Calu3 (cell line): ENCODE results near the gene CACNA1C. TPM values are rescaled to one million over a fixed set of nuclear protein-coding genes. Genes with fewer than 3 reads are reported as not detected.

Experiments
- BruUV-seq: library from RNA; stranded (reverse); fragments of 400-500 nt; replicated peaks from 2 replicates; lab custom pipeline; 2021; lab: Mats Ljungman, UMichigan
- CTCF ChIA-PET: fragments of 300-600 bp; sonication (Branson Sonifier 250); formaldehyde crosslinking; loops from one replicate; lab custom pipeline; 2022; ENCODE audit warnings: antibody characterized with exemption; lab: Charles Lee
- DNase-seq: peaks from one replicate; pipeline ENCODE4 v3.0.0; 2022
- H3K27ac Mint-ChIP-seq: one replicate; pipeline ENCODE4 v1.8.0; 2022; ENCODE audit warnings: mixed read lengths; ENCODE audit not compliant: unreplicated experiment
- H3K27me3 Mint-ChIP-seq: one replicate; pipeline ENCODE4 v1.8.0; 2022; ENCODE audit warnings: mixed read lengths; ENCODE audit not compliant: unreplicated experiment
- H3K36me3 Mint-ChIP-seq: one replicate; pipeline ENCODE4 v1.8.0; 2022; ENCODE audit warnings: mild to moderate bottlenecking, moderate library complexity, mixed read lengths; ENCODE audit not compliant: insufficient read depth, unreplicated experiment
- H3K4me1 Mint-ChIP-seq: one replicate; pipeline ENCODE4 v1.8.0; 2022; ENCODE audit warnings: mild to moderate bottlenecking, low read depth, mixed read lengths; ENCODE audit not compliant: unreplicated experiment
- H3K4me3 Mint-ChIP-seq: one replicate; pipeline ENCODE4 v1.8.0; 2022; ENCODE audit warnings: mild to moderate bottlenecking, low read depth, moderate library complexity, mixed read lengths; ENCODE audit not compliant: unreplicated experiment
- H3K9me3 Mint-ChIP-seq: one replicate; pipeline ENCODE4 v1.8.0; 2022; ENCODE audit warnings: low read depth, mixed read lengths; ENCODE audit not compliant: unreplicated experiment
- CTCF ChIP-seq: fragments of 200-600 bp; IDR thresholded peaks from one replicate; pipeline ENCODE4 v1.8.0; 2022; ENCODE audit warnings: antibody characterized with exemption; ENCODE audit not compliant: unreplicated experiment
- intact Hi-C: fragments of 100-400 bp; cut with micrococcal nuclease; formaldehyde crosslinking; loops from one replicate; pipeline ENCODE4 v1.10.0; 2022; ENCODE audit not compliant: unreplicated experiment
- total RNA-seq: library from RNA; stranded (reverse); gene quantifications from 2 replicates; pipeline ENCODE4 v1.2.3, GENCODE V29; 2022

Gene CACNA1C
- total RNA-seq, 1 experiment from 2014 or later, result not detected

- DNase-seq, result no peak
- Mint-ChIP-seq H3K27me3 (peaks cover 87% of the 10 kb centered on the region), H3K4me1 (peaks cover 13% of the 10 kb centered on the region), H3K4me3 (no peak overlapping the region), H3K27ac (no peak overlapping the region), H3K36me3 (no peaks in the 10 kb centered on the region), H3K9me3 (no peaks in the 10 kb centered on the region)
- intact Hi-C loops, result no loop called here
- BruUV-seq, result no TSS peak
- CTCF ChIA-PET, result no interaction called here
- no peak for TF ChIP-seq CTCF
Observed at GRCh38 chr12:2625289-2625612, 572.5 kb downstream of the CACNA1C start.

GRCh38 chr12:2627076-2627834 is 574.5 kb downstream of the CACNA1C start:
- H3K9me3 Mint-ChIP-seq, result no peaks in the 10 kb centered on the region
- H3K4me3 Mint-ChIP-seq, result no peak overlapping the region
- no peak overlapping the region for H3K27ac Mint-ChIP-seq
- H3K36me3 Mint-ChIP-seq, result no peaks in the 10 kb centered on the region
- peaks cover 13% of the 10 kb centered on the region for H3K4me1 Mint-ChIP-seq
- no peak for TF ChIP-seq CTCF
- CTCF ChIA-PET, result no interaction called here
- intact Hi-C loops, result no loop called here
- peaks cover 87% of the 10 kb centered on the region for H3K27me3 Mint-ChIP-seq
- no peak for DNase-seq
- BruUV-seq, result no TSS peak

GRCh38 chr12:2627835-2628191 is 575.0 kb downstream of the CACNA1C start:
- intact Hi-C loops, result no loop called here
- Mint-ChIP-seq H3K36me3 (no peaks in the 10 kb centered on the region), H3K4me3 (no peak overlapping the region), H3K9me3 (no peaks in the 10 kb centered on the region), H3K27me3 (peaks cover 87% of the 10 kb centered on the region), H3K27ac (no peak overlapping the region), H3K4me1 (peaks cover 13% of the 10 kb centered on the region)
- DNase-seq, result no peak
- no peak for TF ChIP-seq CTCF
- CTCF ChIA-PET, result no interaction called here
- BruUV-seq, result no TSS peak

- intact Hi-C loops, result no loop called here
- Mint-ChIP-seq H3K27ac (no peak overlapping the region), H3K36me3 (peaks cover under 1% of the 10 kb centered on the region), H3K4me1 (peaks cover 13% of the 10 kb centered on the region), H3K4me3 (no peak overlapping the region), H3K9me3 (no peaks in the 10 kb centered on the region), H3K27me3 (peaks cover 87% of the 10 kb centered on the region)
- CTCF ChIA-PET, result no interaction called here
- no peak for DNase-seq
- no TSS peak for BruUV-seq
- no peak for TF ChIP-seq CTCF
Observed at GRCh38 chr12:2628401-2628800, 575.6 kb downstream of the CACNA1C start.
